Erythroblast (primary cell): ENCODE measurements around the gene MAN2A1.
A peak's percentile ranks its signal among the peaks of the same experiment; 100 is the strongest.

ENCODE experiments used
- DNase-seq, 2 experiments: peaks; one replicate each; lab custom pipeline; 2025; lab: John Stamatoyannopoulos, UW
- GATA1 ChIP-seq: IDR thresholded peaks from 2 replicates; pipeline ENCODE4 v1.6.1; 2011; ENCODE audit warnings: low read depth, mild to moderate bottlenecking, control low read depth, low read length, moderate library complexity
- POLR2A ChIP-seq: IDR thresholded peaks from 2 replicates; pipeline ENCODE4 v1.6.1; 2011; ENCODE audit warnings: mild to moderate bottlenecking, low read length

Gene MAN2A1

DNA sequence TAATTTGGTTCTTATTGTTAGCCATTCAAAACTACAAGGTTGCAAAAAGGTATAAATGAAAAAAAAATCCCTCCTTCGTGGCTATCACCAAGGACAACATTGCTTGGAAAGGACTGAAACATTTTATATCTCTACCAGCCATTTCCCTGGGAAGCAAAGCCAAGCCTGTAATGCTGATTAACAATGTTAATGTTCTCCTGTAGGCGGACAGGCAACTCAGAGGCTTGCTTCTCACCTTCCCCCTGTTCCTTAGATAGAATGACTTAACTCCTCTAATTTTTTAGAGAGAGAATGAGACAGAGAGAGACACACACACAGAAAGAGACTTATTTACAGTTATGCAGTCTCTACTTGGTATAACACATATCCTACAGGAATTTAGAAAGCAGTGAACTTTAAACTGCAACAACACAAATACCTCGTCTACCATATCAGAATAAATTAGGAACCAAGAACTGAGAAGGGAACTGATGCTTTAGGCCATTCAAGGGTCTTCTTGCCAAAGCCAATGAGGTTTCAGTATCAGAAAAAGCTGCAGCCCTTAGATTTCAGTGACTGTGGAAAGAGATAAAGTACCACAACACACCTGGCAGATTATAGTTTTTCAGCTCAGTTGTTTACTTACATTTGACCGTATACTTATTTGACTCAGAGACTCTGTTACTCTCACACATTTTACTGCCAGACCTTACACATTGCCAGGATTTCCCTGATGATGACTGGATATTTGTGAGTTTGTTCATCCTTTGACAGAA lies 20.9 kb upstream of the MAN2A1 start:
- TF ChIP-seq POLR2A, result no peak
- TF ChIP-seq GATA1, result no peak
- DNase-seq, result no peak

DNA sequence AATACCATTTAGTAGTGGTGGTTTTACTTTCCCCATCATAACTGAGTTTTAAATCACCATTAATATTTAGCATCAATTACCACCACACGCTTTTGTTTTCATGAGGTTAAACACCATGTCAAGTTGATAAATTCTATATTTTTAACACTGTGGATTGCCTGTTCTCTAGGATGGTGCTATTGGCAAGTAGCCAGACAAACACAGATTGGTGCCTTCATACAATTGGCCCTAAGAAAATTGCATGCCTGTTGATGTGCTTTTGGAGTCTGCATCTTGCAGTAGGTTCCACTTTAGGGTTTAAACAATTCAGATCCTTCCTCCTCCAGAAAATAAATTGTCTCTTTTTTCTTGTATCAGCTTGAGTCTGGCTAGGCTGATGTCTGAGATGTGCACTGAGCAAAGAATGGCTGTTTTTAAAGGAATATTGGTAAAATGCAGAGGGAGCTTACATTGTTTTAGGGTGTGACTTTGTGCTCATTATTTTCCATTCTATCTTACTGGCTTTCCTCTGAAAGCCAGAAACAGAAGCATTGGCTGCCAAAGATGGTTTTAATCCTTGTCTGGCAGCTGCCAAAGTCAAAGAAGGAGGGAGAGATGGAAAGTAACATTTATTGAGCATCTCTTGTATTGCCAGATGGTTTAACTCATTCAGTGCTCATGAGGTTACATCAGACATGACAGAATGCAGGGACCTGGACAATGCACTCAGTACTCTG lies 19.6 kb upstream of the MAN2A1 start:
- TF ChIP-seq POLR2A, result no peak
- TF ChIP-seq GATA1, result no peak

DNA sequence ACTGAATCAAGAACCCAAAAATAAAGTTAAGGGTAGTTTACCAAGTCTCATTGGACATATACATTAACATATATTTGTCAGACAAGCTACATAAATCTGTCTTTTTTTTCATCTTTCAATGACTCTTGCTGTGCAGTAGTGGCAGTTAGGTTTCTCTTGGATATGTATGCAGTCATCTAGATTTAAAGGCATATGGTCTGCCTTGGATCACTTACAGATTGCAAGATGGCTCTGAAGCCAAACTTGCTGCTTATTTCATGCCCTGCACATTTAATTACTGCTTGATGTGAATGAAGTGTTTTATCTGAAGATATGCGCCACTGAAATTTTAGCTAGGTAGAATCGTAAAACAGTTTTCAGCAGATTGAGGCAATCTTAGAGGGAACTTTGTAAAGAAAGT lies 18.6 kb upstream of the MAN2A1 start:
- DNase-seq, result no peak
- TF ChIP-seq GATA1 (no peak), POLR2A (no peak)

More for the DNA sequence above, 19.6 kb upstream of the MAN2A1 start:
- no peak for DNase-seq

DNA sequence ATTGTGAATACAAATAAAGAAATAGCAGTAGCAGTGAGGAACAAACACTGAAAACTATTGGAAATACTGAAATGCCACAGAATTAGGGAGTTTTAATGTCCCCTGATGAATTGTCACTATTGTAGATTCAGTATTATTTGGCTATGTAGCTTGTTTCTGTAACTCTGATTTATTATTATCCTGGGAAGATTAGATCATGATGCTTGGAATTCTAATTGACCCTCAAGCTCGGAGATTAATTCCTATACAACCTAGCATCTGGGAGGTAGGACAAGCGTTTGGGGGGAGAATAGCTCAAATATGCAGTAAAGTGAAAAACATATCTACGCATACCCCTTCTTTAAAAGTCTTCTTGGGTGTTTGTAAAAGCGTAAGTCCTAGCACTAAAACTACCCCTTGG lies 15.1 kb upstream of the MAN2A1 start:
- no peak for DNase-seq
- TF ChIP-seq POLR2A (no peak), GATA1 (no peak)

DNA sequence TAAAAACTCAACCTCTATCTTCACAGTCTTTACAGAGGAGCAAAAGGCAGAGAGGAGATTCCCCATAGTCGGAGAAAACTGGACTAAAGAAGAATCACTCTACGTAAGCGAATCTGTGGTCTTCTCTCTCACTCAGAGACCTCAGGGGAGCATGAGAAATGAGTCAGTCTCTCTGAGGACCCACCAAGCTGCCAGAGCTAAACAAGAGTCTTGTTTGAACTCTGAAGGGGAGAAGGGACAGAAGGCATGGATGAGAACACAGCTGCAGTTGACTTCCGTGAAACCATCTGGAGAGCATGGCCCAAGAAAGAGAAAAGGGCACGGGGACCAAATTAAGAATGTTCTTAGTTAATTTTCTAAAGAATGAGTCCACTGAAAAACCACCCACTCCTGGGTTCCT lies 12.8 kb upstream of the MAN2A1 start:
- TF ChIP-seq POLR2A (no peak), GATA1 (no peak)
- DNase-seq, result no peak

DNA sequence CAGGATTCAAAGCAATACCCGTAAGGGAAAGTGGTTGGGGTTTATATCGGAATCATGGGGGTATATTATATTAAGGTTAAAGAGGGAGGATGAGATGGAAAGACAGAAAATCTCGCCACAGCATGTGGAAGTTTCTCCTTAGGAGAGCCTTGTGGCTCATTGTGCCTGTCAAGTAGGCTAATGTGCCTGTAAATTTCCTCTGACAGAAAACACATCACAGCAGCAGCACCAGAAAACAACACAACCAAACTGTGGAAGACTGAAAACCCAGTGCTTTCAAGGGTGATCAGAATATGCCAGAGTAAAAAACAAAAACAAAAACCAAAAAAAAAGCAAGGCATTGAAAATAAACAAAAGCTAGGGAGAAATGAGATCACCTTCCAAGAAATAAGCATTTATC lies 11.3 kb upstream of the MAN2A1 start:
- no peak for TF ChIP-seq GATA1
- no peak for TF ChIP-seq POLR2A
- no peak for DNase-seq

DNA sequence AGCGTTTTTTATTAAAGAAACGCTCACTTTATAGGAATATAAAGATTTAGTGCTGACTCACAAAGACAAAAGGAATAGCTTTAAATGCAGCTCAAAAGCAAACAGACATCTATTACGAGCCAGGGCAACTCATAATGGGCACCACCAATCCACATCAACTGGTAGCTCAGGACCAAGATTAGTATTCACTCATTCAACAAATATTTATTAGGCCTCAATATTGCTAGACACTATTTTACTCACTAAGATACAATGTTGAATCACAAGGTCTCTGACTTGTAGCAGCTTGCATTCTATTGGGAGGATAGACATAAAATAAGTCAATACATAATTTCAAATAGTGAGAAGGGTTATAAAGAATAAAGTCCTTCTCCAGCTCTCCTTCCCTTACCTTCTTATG lies 8.0 kb upstream of the MAN2A1 start:
- DNase-seq, result no peak
- no peak for TF ChIP-seq POLR2A

DNA sequence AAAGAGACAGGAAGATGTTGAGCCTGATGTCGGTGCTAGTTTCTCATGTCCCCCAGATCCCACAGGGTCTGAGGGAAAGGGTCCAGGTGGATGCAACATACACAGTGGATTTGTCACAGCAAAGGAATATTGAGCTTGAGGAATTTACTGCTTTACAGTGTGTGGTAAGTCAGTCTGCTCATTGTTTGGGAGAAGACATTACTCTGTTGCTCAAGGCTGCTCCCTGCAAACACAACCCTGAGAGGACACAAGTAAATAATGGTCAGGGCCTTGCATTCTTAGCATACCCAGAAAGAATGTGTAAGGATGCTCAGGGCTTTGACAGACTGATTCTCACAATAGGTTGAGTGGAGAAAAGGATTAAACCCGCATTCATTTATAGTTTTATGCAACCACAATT lies 7.3 kb upstream of the MAN2A1 start:
- DNase-seq, result no peak
- no peak for TF ChIP-seq GATA1
- no peak for TF ChIP-seq POLR2A

DNA sequence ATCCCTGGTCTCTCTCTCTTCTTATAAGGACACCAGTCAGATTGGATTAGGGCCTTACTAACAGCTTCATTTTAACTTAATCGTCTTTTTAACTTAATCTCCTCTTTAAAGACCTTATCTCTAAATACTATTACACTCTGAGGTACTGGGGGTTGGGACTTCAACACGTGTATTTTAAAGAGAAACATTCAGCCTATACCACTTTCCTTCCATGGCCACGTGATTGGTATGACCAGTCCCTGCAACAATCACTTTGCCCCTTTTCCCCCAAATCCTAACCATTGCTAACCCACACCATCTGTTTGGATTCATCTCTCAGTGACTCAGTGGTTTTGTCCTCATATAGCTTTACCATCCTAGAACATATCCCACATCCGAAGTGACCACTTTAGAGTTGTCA lies 3.8 kb upstream of the MAN2A1 start:
- TF ChIP-seq POLR2A (no peak), GATA1 (no peak)

DNA sequence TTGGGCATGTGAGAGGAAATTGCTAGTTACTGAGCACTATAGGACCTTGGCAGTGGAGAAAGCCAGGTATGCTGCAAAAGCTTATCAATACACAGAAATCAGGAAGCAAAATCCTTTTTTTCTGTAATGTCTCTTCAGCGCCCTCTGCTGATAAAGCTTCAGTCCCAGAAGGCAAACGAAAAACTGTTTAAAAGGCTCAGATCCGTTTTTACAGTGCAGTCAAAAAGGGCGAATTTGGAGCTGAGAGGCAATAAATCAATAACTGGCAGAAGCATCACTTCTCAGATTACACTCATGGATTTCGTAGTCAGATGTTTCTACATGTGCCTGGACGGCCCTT lies 1.1 kb upstream of the MAN2A1 start:
- no peak for TF ChIP-seq GATA1
- TF ChIP-seq POLR2A, result no peak
- peak; percentile 78 to 79 for DNase-seq

More for the DNA sequence above, 3.8 kb upstream of the MAN2A1 start:
- no peak for DNase-seq

DNA sequence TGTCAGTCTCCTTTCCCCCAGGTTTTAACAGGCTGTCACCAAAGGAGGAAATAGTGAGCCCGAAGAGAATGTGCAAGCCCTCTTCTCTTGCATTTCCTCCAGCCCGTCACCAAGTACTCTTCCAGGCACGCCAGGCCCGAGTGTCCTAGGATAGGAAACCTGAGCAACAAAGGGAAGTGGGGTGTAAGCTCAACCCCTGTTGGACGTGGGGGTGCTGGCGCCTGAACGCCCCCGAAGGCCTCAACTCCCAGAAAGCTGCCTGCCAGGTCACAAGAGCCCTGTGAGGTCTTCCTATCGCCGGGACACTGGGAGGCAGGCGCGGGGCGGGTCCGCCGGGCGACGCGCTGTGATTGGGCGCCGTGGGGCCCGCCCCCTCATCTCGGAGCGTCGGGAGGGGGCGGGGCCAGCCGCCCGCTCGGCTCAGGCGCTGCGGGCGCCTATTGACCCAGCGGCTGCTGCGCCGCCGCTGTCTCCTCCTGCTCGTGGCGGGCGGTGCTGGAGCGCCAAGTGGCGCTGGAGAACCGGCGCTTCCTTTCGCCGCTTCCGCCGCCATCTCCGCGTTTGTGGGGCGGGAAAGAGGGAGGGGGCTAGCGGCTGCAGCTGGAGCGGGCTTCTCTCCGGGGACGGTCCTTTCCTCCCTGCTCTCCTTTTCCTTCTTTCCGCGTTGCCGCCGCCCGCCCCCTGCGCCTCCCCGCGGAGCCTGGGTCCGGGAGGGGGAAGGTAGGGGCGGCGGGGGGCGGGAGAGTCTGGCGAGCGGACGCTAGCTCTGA lies 572 bp upstream of the MAN2A1 start:
- DNase-seq, result peak; percentile 93 to 96
- TF ChIP-seq POLR2A (peak; percentile 95), GATA1 (no peak)

DNA sequence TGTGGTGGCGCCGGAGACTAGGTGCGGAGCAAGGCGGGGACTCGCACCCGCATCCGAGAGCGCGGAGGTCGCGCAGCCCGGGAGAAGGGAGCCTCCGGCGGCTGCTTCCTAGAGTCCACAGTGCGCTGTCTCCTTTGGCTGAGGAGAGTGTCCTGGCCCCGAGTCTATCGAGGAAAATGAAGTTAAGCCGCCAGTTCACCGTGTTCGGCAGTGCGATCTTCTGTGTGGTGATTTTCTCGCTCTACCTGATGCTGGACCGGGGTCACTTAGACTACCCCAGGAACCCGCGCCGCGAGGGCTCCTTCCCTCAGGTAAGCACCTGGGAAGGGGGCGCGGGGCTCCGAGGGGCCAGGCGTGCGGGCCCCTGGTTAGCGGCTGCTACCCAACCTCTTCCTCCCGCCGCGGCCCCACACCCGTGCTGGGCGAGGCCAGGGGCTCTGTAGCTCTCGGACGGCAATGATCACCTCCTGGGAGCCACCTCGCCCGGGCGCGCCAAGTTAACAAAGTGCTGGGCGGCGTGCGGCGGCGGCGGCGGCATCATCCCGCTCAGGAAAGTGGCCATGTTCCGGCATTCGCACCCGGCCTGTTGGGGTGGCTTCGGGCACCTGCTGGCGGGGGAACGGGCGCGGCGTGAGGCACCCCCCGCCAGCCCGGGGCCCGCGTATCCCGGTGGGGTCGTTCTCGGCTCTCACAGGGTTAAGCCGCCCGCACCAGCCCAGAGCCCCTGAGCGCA lies 681 bp downstream of the MAN2A1 start:
- DNase-seq, result peak; percentile 67 to 83
- no peak for TF ChIP-seq GATA1
- no peak for TF ChIP-seq POLR2A

DNA sequence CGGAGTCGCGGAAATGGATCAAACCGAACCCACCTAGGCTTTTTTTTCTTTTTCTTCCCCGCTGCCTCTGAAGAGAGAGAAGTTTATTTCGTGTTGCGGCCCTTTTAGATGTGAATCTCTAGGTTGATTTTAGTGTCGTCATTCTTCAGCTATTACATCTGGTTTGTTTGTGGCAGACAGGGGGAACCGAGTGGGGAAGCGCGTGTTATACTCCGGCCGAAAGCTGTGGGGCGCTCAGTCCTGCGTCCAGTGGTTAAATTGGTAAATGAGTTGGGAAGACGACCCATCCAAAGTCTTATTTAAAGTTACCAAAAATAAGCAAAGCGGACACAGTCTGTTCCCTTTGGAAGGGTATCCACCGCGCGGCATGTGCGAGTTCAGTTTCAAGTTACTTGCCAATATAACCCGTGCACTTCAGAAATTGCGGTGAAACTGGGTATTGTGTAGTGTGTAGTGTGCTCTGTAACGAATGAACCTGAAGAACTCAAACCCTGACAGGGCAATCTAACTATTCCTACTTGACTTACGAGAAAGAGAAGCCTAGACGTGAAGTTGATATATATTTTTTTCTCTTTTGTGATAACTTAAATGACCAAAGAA lies 1.3 kb downstream of the MAN2A1 start:
- DNase-seq, result peak; percentile 89 to 94
- TF ChIP-seq POLR2A (peak; percentile 54), GATA1 (no peak)
